GM19193 (cell line): ENCODE results near the gene KRTAP4-1.
"Not testable (repeated sequence)": the region's sequence is repeated elsewhere in the genome, so short reads cannot be mapped to it uniquely, and the experiment has no call there.

Experiments
- POLR2A ChIP-seq: IDR thresholded peaks from 4 replicates; pipeline ENCODE4 v1.6.1; 2011; ENCODE audit not compliant: insufficient read depth, insufficient read length; ENCODE audit errors: extremely low read depth

KRTAP4-1 gene

GRCh38 chr17:41184480-41184961 lies at the start of gene KRTAP4-1:
TSS of gene KRTAP4-1 (minus strand) at chr17:41184911. CDS start at chr17:41184854, 57 bp downstream.
- no peak for TF ChIP-seq POLR2A

DNA sequence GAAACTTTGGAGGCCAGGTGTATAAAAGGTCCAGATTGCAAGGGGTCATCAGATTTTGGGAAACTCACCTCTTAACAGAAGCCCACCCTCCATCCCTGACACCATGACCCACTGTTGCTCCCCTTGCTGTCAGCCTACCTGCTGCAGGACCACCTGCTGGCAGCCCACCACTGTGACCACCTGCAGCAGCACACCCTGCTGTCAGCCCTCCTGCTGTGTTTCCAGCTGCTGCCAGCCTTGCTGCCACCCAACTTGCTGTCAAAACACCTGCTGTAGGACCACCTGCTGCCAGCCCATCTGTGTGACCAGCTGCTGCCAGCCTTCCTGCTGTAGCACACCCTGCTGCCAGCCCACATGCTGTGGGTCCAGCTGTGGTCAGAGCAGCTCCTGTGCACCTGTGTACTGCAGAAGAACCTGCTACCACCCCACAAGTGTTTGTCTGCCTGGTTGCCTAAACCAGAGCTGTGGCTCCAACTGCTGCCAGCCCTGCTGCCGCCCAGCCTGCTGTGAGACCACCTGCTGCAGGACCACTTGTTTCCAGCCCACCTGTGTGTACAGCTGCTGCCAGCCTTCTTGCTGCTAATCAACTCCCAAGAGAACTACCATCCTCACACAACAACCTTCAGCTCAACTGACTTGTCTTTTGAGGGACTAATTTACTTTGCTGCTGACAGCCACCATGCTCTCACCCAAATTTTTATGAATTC lies 47.8 kb upstream of the KRTAP4-1 start, which contains the start of gene KRTAP9-3:
TSS of gene KRTAP9-3 (plus strand) at position 51 of the 707 bp plus-strand sequence. CDS start at position 104, 53 bp downstream.
- not testable (repeated sequence) for TF ChIP-seq POLR2A

GRCh38 chr17:41231731-41232130 lies 47.0 kb upstream of the KRTAP4-1 start:
- no peak for TF ChIP-seq POLR2A

DNA sequence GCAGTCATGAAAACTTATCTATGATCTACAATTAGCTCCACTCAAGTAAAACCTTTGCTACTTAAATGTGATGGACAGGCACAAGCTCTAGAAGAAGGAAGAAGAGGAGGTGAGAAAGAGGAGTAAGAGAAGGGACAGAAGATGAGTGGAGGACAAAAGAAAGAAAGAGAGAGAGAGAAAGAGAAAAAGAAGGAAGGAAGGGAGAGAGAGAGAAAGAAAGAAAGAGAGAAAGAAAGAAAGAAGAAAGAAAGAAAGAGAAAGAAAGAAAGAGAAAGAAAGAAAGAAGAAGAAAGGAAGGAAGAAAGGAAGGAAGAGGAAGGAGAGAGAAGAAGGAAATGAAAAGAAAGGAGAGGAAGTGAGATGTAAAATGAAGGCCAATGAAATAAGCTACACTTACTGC lies 45.4 kb upstream of the KRTAP4-1 start:
- TF ChIP-seq POLR2A: no peak

- not testable (repeated sequence) for TF ChIP-seq POLR2A
Measured at GRCh38 chr17:41226598-41227095, 41.9 kb upstream of the KRTAP4-1 start, which contains the start of gene KRTAP9-2. TSS of gene KRTAP9-2 (plus strand) at chr17:41226648. CDS start at chr17:41226655, 7 bp downstream.

GRCh38 chr17:41226051-41226450 lies 41.3 kb upstream of the KRTAP4-1 start:
- no peak for TF ChIP-seq POLR2A

DNA sequence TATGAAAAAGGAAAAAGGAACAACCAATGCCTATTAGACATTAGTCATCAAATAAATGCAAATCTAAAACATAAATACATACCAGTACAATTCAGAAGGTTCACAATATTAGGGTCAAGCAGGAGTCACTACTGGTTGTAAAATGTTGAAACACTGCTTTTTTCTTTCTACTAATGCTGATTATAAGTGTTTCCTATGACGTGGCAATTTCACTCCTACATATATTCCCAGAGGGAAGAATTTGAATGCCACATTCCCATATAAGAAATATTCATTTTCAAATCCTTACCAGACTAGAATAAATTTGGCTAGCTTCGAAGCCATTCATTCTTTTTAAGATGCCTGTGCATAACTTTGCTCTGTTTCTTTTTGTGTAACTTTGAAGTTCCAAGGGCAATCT lies 39.1 kb upstream of the KRTAP4-1 start:
- no peak for TF ChIP-seq POLR2A

DNA sequence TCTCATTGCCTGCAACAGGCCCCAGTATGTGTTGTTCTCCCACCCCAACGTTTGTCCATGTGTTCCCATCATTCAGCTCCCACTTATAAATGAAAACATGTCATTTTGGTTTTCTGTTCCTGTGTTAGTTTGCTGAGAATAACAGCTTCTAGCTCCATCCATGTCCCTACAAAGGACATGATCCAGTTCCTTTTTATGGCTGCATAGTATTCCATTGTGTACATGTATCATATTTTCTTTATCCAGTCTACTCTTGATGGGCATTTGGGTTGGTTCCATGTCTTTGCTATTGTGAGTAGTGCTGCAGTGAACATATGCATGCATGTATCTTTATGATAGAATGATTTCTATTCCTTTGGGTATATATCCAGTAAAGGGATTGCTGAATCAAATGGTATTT lies 31.0 kb upstream of the KRTAP4-1 start:
- TF ChIP-seq POLR2A: no peak

- no peak for TF ChIP-seq POLR2A
Measured at GRCh38 chr17:41212524-41213169, 27.9 kb upstream of the KRTAP4-1 start.

DNA sequence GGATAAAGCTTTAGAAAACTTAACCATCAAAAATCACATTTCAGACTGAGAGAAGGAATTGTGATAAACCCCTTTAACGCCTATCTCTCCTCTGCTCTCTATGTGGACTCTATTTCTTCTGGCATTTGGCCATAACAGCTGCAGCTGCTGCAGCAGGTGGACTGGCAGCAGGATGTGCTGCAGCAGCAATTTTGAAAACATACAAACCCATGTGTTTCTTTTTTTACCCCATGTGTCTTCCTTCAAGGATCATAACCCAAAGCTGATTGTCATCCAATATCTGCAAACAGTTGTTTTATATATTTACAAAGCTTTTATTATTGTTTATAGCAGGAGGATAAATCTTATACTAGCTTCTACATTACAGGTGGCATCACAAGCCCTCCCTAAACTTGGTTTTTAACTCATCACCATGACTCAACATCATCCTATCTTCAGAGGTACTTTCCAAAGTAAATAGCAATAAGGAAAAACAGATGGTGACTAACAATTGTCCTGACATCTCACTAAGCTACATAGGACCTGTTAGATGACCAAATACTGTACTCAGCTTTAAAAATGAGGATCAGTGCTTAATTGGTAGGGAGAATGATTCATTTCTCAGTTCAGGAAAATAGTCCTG lies 27.2 kb upstream of the KRTAP4-1 start:
- no peak for TF ChIP-seq POLR2A

- TF ChIP-seq POLR2A: no peak
Measured at GRCh38 chr17:41199421-41200078, 14.8 kb upstream of the KRTAP4-1 start.

GRCh38 chr17:41196068-41196467 lies 11.4 kb upstream of the KRTAP4-1 start:
- no peak for TF ChIP-seq POLR2A

- TF ChIP-seq POLR2A: no peak
Measured at GRCh38 chr17:41190328-41190727, 5.6 kb upstream of the KRTAP4-1 start.

DNA sequence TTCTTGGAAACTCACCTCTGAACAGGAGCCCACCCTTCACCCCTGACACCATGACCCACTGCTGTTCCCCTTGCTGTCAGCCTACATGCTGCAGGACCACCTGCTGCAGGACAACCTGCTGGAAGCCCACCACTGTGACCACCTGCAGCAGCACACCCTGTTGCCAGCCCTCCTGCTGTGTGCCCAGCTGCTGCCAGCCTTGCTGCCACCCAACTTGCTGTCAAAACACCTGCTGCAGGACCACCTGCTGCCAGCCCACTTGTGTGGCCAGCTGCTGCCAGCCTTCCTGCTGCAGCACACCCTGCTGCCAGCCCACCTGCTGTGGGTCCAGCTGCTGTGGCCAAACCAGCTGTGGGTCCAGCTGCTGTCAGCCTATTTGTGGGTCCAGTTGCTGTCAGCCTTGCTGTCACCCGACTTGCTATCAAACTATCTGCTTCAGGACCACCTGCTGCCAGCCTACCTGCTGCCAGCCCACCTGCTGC lies 5.2 kb upstream of the KRTAP4-1 start, which contains the start of gene KRTAP9-1:
TSS of gene KRTAP9-1 (plus strand) at position 51 of the 482 bp plus-strand sequence. CDS start at position 51, 0 bp downstream.
- TF ChIP-seq POLR2A: not testable (repeated sequence)

GRCh38 chr17:41186872-41187271 lies 2.2 kb upstream of the KRTAP4-1 start:
- no peak for TF ChIP-seq POLR2A

DNA sequence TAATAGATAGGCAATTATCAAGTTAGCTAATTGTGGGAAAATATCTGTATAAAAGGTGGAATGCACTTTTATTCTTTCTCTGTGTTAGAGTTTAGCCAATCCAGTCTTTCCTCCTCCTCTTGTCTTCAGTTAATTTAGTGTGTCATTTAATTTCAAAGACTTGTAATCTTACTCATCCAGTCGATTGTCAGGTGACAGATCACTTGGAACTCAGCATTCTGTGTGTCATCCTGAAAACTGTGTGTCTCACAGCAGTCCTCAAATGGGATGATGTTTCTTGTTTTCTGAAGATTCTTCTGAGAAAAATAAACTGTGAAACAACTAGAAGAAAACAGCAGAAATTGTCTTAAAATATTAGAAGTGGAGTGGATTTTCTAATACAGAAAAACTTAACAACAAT lies 290 bp upstream of the KRTAP4-1 start:
- TF ChIP-seq POLR2A: no peak
